Activated gamma-delta T cell (primary cell): Measurements from ENCODE around the gene COL9A2.
A peak's percentile ranks its signal among the peaks of the same experiment; 100 is the strongest.
"Not testable (repeated sequence)": the region's sequence is repeated elsewhere in the genome, so short reads cannot be mapped to it uniquely, and the experiment has no call there.

ENCODE experiments used
- DNase-seq: peaks from one replicate; lab custom pipeline; 2025; lab: John Stamatoyannopoulos, UW
- total RNA-seq, 2 donors: gene quantifications; one replicate each; lab custom pipeline; 2026; lab: John Stamatoyannopoulos, UW

COL9A2 gene
- 4.7 to 6.2 reads per million in 2 donors for total RNA-seq

DNA sequence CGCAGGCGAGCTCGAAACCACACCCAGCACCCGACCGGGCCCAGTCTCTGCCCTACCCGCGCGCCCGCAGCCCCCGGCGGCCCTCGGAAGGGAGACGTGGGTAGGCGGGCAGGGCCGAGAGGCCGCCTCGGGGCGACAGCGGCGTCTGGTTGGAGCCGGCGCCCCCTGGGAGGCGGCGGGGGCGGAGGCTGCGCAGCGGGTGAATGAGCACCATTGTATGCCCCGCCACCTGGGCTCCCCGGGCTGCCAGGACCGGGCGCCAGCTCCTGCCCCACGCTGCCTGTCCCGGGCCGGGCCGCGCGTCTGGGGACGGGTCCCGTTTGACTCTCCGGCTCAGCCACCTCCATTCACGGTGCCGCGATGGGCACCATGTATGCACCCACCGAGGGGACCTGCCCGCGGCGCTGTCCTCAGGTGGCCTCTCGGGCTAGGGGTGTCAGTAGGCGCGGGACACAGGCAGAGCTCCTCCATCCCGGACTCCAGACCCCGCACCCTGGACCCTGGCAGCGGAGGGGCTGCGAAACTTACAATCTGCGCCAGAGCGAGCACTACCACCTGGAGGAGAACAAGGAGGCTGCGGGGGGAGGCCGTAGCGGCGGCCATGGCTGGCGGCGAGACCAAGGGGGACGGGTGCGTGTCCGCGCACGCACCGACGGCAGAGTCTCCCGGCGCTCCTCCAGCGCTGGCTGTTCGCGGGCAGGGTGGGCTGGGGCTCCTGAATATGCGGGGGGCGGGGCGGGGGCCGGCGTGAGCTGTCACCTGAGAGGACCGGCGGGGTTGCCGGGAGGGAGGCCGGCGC is at the start of gene COL9A2:
Gene COL9A2 (minus strand): TSS at position 692 of the 799 bp plus-strand sequence. CDS start 89 bp downstream, at position 603.
- peak; percentile 63 for DNase-seq

- DNase-seq, result no peak
Observed at GRCh38 chr1:40363721-40364120, 46.6 kb upstream of the COL9A2 start.

DNA sequence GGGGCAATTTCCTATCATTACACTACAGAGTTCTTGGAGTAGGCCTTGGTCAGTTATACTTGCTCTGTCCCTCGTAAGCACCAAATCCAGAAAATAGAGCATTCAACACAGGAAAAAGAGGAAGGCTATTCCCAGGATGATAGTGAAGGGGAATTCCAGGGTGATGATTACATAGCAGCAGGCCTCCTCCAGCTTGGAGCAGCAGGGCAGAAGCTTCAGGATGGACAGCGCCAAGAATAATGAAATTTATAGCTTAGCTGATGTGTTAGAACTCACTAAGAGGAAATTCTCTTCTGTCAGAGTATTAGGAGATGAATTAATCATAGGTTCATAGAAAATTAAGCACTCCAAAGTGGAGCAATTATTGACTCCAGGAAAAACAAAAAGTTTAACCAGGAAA is 45.6 kb upstream of the COL9A2 start:
- no peak for DNase-seq

DNA sequence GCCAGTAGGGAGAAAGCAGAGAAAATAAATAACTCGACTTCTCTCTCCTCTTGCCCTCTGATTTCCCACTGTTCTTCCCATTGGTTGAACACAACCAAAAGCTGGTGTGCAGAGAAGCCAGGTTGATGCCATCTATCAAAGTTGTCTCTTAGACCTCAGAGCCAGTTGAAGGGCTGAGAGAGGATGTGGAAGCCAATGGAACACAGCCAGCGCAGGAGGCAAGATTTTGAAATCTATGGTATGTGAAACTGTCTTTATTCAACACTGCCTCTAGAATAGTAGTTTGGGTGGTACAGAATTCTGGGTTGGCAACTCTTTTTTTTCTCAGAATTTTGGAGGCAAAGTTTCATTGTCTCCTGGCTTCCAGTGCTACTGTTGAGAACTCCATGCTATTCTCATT is 45.1 kb upstream of the COL9A2 start:
- DNase-seq, result no peak

DNA sequence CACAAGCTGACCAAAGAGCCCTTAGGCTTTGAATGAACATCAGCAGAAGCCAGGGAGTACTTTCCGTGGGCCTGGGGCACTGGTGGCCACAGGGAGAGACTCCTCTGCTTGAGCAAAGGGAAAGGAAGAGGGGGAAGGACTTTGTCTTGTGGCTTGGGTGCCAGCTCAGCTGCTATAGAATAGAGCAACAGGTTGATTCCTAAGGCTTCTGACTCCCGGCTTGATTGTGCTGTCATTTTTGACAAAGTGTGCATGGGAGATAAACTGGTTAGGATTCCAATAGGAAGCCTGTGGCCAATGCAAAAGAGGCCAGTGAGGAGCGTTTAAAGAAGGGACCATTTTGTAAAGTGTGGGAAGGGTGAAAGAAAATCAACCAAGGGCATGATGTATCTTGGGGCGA is 44.6 kb upstream of the COL9A2 start:
- DNase-seq, result no peak

GRCh38 chr1:40361201-40361600 is 44.1 kb upstream of the COL9A2 start:
- DNase-seq, result no peak

DNA sequence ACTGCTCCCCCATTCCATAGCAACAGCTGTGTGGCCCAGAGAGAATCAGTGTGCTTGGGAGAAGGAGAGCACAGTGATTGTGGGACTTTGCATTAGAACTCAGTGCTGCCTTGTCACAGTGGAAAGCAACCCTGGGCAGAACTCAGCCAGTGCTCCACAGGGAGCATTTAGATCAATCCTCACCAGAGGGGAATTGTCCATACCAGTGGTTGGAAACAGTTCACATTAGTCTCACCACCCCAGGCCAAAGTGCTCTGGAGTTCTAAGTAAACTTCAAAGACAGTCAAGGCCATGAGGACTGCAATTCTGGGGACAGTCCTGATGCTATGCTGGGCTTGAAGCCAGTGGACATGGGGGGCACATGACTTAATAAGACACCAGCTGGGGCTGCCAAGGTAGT is 43.5 kb upstream of the COL9A2 start:
- no peak for DNase-seq

DNA sequence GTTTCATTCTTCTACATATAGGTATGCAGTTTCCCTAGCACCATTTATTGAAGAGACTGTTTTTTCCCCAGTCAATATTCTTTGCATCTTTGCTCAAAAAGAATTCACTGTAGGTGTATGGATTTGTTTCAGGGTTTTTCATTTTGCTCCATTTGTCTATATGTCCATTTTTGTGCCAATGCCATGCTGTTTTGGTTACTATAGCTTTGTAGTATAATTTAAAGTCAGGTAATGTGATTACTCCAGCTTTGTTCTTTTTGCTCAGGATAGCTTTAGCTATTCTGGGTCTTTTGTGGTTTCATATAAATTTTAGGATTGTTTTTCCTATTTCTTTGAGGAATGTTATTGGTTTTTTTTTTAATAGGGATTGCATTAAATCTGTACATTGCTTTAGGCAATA is 40.5 kb upstream of the COL9A2 start:
- DNase-seq, result no peak

GRCh38 chr1:40353082-40353481 is 36.0 kb upstream of the COL9A2 start:
- DNase-seq, result no peak

GRCh38 chr1:40352126-40352525 is 35.0 kb upstream of the COL9A2 start:
- DNase-seq, result no peak

- no peak for DNase-seq
Observed at GRCh38 chr1:40351124-40351523, 34.0 kb upstream of the COL9A2 start.

DNA sequence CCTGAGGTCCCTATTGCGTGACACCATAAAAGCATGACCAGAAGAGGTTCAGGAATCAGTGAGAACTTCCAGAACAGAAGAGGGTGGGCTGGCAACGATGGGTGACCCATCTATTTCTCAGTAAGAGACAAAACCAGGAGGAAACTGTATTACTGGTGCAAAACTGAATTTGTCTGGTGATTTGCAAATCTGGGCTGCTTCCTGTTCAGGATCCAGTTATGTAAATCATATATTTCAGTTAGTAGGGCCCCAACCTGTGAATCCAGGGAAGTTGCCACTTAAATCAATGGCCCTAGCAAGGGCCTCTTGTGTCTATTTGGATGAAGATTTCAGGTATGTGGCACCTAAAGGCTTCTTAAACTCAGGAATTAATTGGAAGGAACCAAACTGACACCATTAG is 33.3 kb upstream of the COL9A2 start:
- no peak for DNase-seq

DNA sequence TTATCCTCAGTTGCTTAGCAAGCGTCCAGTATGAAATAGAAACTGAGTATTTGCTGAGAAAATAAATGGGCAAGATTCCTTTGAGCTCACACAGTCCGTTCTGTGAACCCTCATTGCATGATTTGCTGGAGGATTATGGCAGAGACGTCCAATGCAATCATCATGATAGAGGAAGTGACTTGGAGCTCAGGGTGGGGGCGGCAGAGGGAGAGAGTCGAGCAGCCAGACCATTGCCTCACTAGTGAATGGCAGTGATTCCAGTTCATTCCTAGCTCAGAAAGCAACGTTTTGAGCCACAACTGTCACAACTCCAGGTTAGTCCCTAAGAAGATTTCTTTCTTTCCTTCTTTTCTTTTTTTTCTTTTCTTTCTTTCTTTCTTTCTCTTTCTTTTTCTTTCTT is 27.5 kb upstream of the COL9A2 start:
- no peak for DNase-seq

- not testable (repeated sequence) for DNase-seq
Observed at GRCh38 chr1:40342381-40342717, 25.3 kb upstream of the COL9A2 start.

DNA sequence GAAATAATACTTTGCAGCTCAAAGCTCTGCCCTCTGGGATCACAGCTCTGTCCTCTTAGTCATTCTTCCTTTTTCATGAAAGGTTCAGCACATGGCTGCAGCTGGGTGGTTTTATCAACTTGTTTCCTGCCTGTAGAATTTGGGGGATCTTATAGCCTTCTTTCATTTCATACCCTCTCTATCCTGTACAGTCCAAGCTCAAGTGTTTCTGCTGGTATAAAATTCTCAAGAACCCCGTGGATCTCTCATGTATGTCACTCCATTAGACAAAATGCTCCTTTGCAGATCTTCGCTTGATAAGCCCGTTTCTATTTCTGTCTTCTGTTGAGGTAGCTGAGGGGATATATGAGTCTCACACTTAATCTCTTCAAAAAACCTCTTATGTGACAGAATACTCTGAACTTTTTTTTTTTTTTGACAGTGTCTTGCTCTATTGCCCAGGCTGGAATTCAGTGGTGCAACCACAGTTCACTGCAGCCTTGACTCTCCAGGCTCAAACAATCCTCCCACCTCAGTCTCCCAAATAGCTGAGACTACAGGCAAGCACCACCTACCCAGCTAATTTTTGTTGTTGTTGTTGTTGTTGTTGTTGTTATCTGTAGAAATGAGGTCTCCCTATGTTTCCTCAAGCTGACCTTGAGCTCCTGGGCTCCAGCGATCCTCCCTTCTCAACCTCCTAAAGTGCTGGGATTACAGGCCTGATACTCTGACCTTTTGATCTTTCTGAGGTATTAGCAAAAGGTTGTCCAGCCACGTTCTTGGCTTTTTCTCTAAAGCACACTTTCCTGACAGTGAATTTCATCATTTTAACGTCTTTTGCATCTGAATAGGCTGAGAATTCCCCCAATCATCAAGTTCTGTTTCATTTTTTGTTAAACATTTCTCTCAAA is 24.6 kb upstream of the COL9A2 start:
- DNase-seq, result no peak

- no peak for DNase-seq
Observed at GRCh38 chr1:40339420-40340323, 22.6 kb upstream of the COL9A2 start.

- peak; percentile 56 for DNase-seq
Observed at GRCh38 chr1:40338745-40339419, 21.8 kb upstream of the COL9A2 start.

DNA sequence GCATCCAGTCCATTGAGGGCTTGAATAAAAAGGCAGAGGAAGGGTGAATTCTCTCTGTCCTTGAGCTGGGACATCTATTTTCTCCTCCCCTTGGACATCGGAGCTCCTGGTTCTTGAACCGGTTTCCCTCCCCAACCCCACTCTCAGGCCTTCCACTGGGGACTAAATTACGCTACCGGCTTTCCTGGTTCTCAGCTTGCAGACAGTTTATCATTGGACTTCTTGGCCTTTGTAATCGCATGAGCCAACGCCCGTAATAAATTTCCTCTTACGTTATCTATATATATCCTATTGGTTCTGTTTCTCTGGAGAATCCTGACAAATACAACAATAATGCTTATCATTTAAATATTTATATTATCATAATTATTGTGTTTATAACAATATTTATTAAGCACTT is 20.4 kb upstream of the COL9A2 start:
- DNase-seq, result no peak

DNA sequence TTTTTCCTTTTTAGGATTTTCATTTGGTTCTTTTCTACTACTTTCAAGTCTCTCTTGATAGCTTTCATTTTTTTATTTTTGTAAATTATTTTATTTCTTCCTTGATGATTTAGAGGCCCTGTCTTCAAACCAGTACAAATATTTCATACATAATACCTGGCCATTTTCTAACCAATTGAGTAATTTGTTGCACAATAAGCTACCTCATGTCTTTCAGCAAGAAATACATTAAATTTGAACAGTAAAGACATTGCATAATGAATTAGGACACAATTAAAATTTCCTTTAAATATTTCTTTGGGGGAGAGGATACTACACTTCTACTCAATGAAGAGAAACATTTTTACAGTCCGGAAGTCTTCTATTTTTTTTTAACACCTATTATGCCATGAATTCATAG is 15.6 kb upstream of the COL9A2 start:
- no peak for DNase-seq

DNA sequence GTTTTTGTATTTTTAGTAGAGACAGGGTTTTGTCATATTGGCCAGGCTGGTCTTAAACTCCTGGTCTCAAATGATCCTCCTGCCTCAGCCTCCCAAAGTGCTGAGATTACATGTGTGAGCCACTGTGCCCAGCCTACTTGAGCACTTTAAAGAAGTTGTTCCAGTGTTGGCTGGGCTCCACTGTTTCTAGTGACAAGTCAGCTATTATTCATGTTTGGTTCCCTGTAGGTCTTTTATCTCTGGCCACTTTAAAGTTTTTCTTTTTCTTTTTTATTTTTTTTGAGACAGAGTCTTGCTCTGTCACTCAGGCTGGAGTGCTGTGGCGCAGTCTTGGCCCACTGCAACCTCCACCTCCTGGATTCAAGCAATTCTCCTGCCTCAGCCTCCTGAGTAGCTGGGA is 14.3 kb upstream of the COL9A2 start:
- DNase-seq, result not testable (repeated sequence)

DNA sequence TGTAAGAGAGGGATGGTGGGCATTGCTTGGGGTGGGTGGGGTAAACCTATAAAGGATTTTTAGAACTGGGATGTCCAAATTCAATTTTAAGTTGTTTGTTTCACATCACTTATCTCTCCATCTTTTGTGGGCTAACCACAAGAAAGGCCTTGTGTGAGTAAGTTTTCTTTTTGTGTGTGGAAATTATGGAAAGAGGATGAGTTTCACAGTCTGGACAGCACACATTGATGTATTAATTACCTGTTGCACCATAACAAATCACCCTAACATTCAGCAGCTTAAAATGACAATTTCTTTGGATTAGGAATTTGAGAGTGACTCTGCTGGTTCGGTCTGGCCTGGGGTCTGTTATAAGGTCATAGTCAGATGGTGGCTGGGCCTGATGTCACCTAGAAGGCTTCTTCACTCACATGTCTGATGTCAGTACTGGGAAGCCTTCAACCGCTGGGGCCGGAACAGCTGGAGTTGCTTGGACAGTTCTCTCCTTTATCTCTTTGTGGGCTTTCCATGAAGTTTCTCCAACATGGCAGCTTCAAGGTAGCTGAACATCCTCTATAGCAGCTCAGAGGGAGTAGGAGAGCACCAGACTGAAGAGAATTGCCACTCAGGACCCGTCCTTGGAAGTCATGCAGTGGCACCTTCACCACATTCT is 2.0 kb upstream of the COL9A2 start:
- DNase-seq, result no peak
